ENCODE measurements around the gene OGFOD3. TPM values are rescaled to one million over a fixed set of nuclear protein-coding genes. Genes with fewer than 3 reads are reported as not detected.

The OGFOD3 gene
- total RNA-seq, 1 experiment from 2014 or later, result 53.6 TPM

- Histone ChIP-seq H3K4me3 (replicated peaks in 1 of 2; ENCODE audit: low read depth in 1 of 2, low read length in 2 of 2) (no peak overlapping the region), H3K4me1 (ENCODE audit: control insufficient read depth in 1 of 2, insufficient read depth in 2 of 2, low read length in 2 of 2) (peaks cover 0 to 9% of the 10 kb centered on the region in 2 experiments; a peak in 2 of 4 replicates), H3K9me3 (ENCODE audit: control insufficient read depth in 1 of 2, insufficient read depth in 1 of 2, low read depth in 1 of 2, low read length in 2 of 2) (no peaks in the 10 kb centered on the region), H3K27me3 (ENCODE audit: insufficient read depth, low read length) (no peaks in the 10 kb centered on the region), H3K27ac (ENCODE audit: low read depth, low read length) (no peak overlapping the region), H3K36me3 (ENCODE audit: control insufficient read depth in 1 of 2, insufficient read depth in 2 of 2, low read length in 2 of 2) (peaks cover 7 to 9% of the 10 kb centered on the region in 2 experiments; a peak in 2 of 4 replicates), H3K79me2 (ENCODE audit: insufficient read depth, low read length) (no peaks in the 10 kb centered on the region), H3K4me2 (ENCODE audit: low read length) (no peak overlapping the region), H4K20me1 (ENCODE audit: insufficient read depth) (no peaks in the 10 kb centered on the region), H2AFZ (ENCODE audit: low read depth, low read length, poor library complexity, severe bottlenecking) (no peak overlapping the region), H3K9me2 (ENCODE audit: insufficient read depth) (no peaks in the 10 kb centered on the region), H3K9ac (ENCODE audit: low read length) (no peak overlapping the region)
- CTCF ChIA-PET, result no interaction called here
- DNase-seq (ENCODE audit: low read depth, low spot score) (no peak), ATAC-seq (no peak)
- RAD21 ChIA-PET (ENCODE audit: low non-redundant PET in 1 of 2, low total read pairs in 2 of 2, uncharacterized antibody in 2 of 2, unreplicated experiment in 2 of 2), result interaction anchor here in 1 of 2 experiments (0.6 kb wide), 1 partner anchor 54 kb away, joined by 3 read pairs; no protein-coding TSS in a partner anchor
- POLR2A ChIA-PET, result no interaction called here
- intact Hi-C loops (cut with micrococcal nuclease), result no loop called here
- no peak for TF ChIP-seq SRF (IDR thresholded peaks at IDR 0.05; ENCODE audit: low read depth)
- TF ChIP-seq SIN3A (IDR thresholded peaks at IDR 0.05; ENCODE audit: low read depth), result no peak
- no peak for TF ChIP-seq EZH2 (IDR thresholded peaks at IDR 0.05)
- no peak for TF ChIP-seq POLR2A (IDR thresholded peaks at IDR 0.05; ENCODE audit: borderline replicate concordance, extremely low read depth, insufficient read depth, insufficient read length)
- TF ChIP-seq CTCF (IDR thresholded peaks at IDR 0.05 in 2 of 3, conservative IDR thresholded peaks at IDR 0.05 in 1 of 3; ENCODE audit: borderline replicate concordance in 1 of 3, insufficient read depth in 1 of 3, low read depth in 2 of 3, low read length in 2 of 3), result no peak
- TF ChIP-seq SP1 (IDR thresholded peaks at IDR 0.05; ENCODE audit: low read depth), result no peak
- no peak for TF ChIP-seq FOSL1 (IDR thresholded peaks at IDR 0.05; ENCODE audit: low read depth)
- no peak for TF ChIP-seq EGR1 (IDR thresholded peaks at IDR 0.05; ENCODE audit: low read depth)
- TF ChIP-seq CEBPB (IDR thresholded peaks at IDR 0.05; ENCODE audit: low read depth), result no peak
- TF ChIP-seq YY1 (IDR thresholded peaks at IDR 0.05; ENCODE audit: extremely low read depth, insufficient replicate concordance, low read depth, low read length), result no peak
- no peak for TF ChIP-seq ZFX (IDR thresholded peaks at IDR 0.05)
- BruUV-seq (replicated peaks), result no TSS peak
Measured at GRCh38 chr17:82400206-82400605, 18.2 kb downstream of the OGFOD3 start.

Data from HCT116 (cell line).